Thoracic aorta (tissue), 2 donors: Measurements from ENCODE around the gene TAL1. TPM values are rescaled to one million over a fixed set of nuclear protein-coding genes. Genes with fewer than 3 reads are reported as not detected.

Experiments used
- ATAC-seq: fragments of 150-250 bp; one replicate; pipeline ENCODE4 v1.8.0; 2017; ENCODE audit warnings: low read depth; ENCODE audit not compliant: insufficient number of reproducible peaks, low FRiP score
- DNase-seq: peaks from one replicate; pipeline ENCODE4 v3.0.0-alpha.2; 2020; ENCODE audit warnings: low spot score
- H3K27ac ChIP-seq, 2 donors: fragments of 200-600 bp; sonication (generic); 1 replicate in 1 of 2; 2 replicates in 1 of 2; pipeline ENCODE4 v1.5.1; 2016; ENCODE audit warnings: mild to moderate bottlenecking in 2 of 2, moderate library complexity in 2 of 2
- H3K27me3 ChIP-seq: fragments of 200-600 bp; sonication (generic); replicated peaks from 2 replicates; pipeline ENCODE4 v1.6.0; 2016; ENCODE audit warnings: mild to moderate bottlenecking; ENCODE audit not compliant: insufficient read depth
- H3K36me3 ChIP-seq: fragments of 200-600 bp; sonication (generic); one replicate; pipeline ENCODE4 v1.5.1; 2016
- H3K4me1 ChIP-seq, 2 donors: fragments of 200-600 bp; sonication (generic); 1 replicate in 1 of 2; 2 replicates in 1 of 2; pipeline versions ENCODE4 v1.5.1 to v1.6.0; 2016; ENCODE audit warnings: low read depth in 2 of 2, mild to moderate bottlenecking in 1 of 2; ENCODE audit not compliant: control insufficient read depth in 1 of 2
- H3K4me3 ChIP-seq: fragments of 200-600 bp; sonication (generic); 2 replicates; pipeline ENCODE4 v1.5.1; 2016; ENCODE audit warnings: mild to moderate bottlenecking
- H3K9me3 ChIP-seq: fragments of 200-600 bp; sonication (generic); 2 replicates; pipeline ENCODE4 v1.5.1; 2016
- CTCF ChIP-seq: fragments of 200-600 bp; sonication (generic); IDR thresholded peaks from one replicate; pipeline ENCODE4 v1.5.1; 2019; ENCODE audit warnings: antibody characterized with exemption
- total RNA-seq, 2 donors: library from RNA; depleted of rRNA; stranded (reverse); fragments of >200 nt; gene quantifications; one replicate each; pipeline versions ENCODE4 v1.1.0 to v1.2.3, GENCODE V29; 2016

The TAL1 gene
- total RNA-seq, 2 donors from 2014 or later = 2.4 to 3.0 TPM

- no peak for ATAC-seq
- Histone ChIP-seq H3K27ac (no peak overlapping the region), H3K4me3 (no peak overlapping the region), H3K36me3 (no peaks in the 10 kb centered on the region), H3K27me3 (peaks cover 14% of the 10 kb centered on the region), H3K9me3 (no peaks in the 10 kb centered on the region), H3K4me1 (peaks cover 10 to 15% of the 10 kb centered on the region in 2 donors)
- no peak for DNase-seq
- TF ChIP-seq CTCF = no peak
Observed at GRCh38 chr1:47223174-47223920, 8.7 kb downstream of the TAL1 start.

GRCh38 chr1:47222476-47222875 is 9.5 kb downstream of the TAL1 start:
- no peak overlapping the region for H3K27ac ChIP-seq
- H3K9me3 ChIP-seq = no peaks in the 10 kb centered on the region
- peaks cover 13% of the 10 kb centered on the region for H3K27me3 ChIP-seq
- no peak for TF ChIP-seq CTCF
- H3K36me3 ChIP-seq = no peaks in the 10 kb centered on the region
- peaks cover 10 to 15% of the 10 kb centered on the region in 2 donors for H3K4me1 ChIP-seq
- no peak overlapping the region for H3K4me3 ChIP-seq
- ATAC-seq = no peak
- no peak for DNase-seq

DNA sequence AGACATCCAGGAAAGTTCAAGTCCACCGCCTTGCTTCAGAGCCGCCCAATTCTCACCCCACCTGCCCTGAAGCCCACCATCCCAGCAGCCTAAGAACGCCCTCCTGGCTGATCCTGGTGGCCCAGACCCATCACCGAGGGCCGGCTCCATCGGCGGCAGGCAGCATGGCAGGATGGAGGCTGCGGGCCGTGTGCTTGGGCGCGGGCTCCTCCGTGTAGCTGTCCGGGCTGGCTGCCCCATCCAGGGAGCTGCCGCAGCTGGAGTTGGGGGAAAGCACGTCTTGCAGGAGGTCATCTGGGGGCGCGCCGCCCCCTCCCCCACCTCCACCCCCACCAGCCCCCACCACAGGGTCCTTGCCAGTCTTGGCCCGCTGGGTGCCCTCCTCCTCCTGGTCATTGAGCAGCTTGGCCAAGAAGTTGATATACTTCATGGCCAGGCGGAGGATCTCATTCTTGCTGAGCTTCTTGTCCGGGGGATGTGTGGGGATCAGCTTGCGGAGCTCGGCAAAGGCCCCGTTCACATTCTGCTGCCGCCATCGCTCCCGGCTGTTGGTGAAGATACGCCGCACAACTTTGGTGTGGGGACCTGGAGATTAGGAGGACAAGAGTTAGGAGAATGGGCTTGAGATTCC is 12.3 kb downstream of the TAL1 start:
- H3K4me3 ChIP-seq = no peak overlapping the region
- H3K9me3 ChIP-seq = no peaks in the 10 kb centered on the region
- ATAC-seq (no peak), DNase-seq (no peak)
- H3K4me1 ChIP-seq = peaks cover 0 to 3% of the 10 kb centered on the region in 2 donors
- no peaks in the 10 kb centered on the region for H3K36me3 ChIP-seq
- no peak overlapping the region for H3K27ac ChIP-seq
- H3K27me3 ChIP-seq = peaks cover 6% of the 10 kb centered on the region
- TF ChIP-seq CTCF = no peak

DNA sequence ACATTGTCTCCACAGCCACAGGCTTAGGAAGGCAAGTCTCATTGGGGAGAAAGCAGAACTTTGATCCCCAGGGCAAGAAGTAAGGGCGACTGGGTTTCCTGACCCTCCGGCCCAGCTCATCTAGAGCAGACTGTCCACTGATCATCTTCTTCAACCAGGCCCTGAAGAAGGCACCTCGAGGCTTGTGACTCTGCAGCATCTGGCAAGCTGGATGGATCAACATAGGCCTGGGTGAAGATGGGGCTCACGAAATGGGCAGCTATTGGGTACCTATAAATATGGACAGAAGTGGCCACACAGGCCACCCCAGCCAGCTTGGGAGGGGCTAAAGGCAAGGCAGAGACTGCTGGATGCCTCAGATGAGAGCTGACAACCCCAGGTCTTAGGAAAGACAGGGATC is 13.0 kb downstream of the TAL1 start:
- TF ChIP-seq CTCF = no peak
- Histone ChIP-seq H3K27me3 (no peaks in the 10 kb centered on the region), H3K4me1 (no peaks in the 10 kb centered on the region), H3K9me3 (no peaks in the 10 kb centered on the region), H3K4me3 (no peak overlapping the region), H3K36me3 (no peaks in the 10 kb centered on the region), H3K27ac (no peak overlapping the region)
- DNase-seq (no peak), ATAC-seq (no peak)

DNA sequence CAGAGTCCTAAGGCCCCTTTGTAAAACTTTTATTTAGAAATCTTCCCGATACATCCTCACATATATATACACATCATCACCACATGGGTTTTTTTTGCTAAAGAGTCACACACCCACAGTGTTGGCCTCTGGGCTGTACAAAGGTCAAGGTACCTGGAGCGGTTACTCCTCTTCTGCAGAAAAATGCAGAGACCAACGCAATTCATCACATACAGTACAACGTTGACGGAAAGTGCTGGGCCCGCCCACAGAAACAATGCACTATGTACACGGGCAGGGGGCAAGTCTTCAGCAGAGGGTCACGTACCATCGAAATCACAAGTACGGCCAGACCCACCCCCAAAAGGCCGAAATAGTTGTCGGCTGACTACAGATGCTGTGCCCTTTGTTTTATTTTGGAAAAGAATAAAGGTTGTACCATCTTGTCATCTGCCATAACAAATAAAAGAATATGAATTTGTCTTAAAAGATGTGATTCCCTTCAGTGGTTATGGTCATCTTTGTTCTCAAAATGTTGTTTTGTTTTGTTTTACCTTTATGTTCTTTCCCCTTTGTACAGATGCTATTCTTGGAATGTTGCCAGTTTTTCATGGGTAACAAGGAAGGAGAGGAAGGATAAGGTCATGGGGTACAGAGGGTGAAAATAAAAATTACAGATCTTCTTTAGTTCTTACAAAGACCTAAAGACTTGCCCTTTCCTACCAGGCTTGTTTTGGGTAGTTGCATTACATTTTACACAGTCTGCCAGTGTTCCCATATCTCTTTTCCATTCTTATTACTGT is 15.6 kb downstream of the TAL1 start:
- H3K36me3 ChIP-seq = no peaks in the 10 kb centered on the region
- no peaks in the 10 kb centered on the region for H3K27me3 ChIP-seq
- no peak overlapping the region for H3K27ac ChIP-seq
- no peak for TF ChIP-seq CTCF
- H3K4me1 ChIP-seq = no peaks in the 10 kb centered on the region
- ATAC-seq (no peak), DNase-seq (no peak)
- H3K9me3 ChIP-seq = no peaks in the 10 kb centered on the region
- H3K4me3 ChIP-seq = no peak overlapping the region
